ENCODE measurements around the gene SLC25A53.

GRCh38 chrX:104195489-104196084 is 38.8 kb upstream of the SLC25A53 start:
- TF ChIP-seq POLR2A (IDR thresholded peaks at IDR 0.05; ENCODE audit: low read depth, low read length) = no peak
- TF ChIP-seq TAF1 (IDR thresholded peaks at IDR 0.05; ENCODE audit: low read depth, low read length) = no peak
- TF ChIP-seq POLR2AphosphoS5 (IDR thresholded peaks at IDR 0.05; ENCODE audit: low read depth, low read length) = no peak
- TF ChIP-seq SPI1 (IDR thresholded peaks at IDR 0.05; ENCODE audit: low read depth, low read length) = no peak
- TF ChIP-seq PAX5 (IDR thresholded peaks at IDR 0.05; ENCODE audit: insufficient read depth, low read length, severe bottlenecking) = no peak
- no peak for TF ChIP-seq POU2F2 (IDR thresholded peaks at IDR 0.05; ENCODE audit: low read depth, low read length)

Data from GM12891 (cell line).